Tibial artery (tissue), 4 donors: Measurements from ENCODE around the gene POLR2E.

Experiments
- DNase-seq, 2 donors: peaks; one replicate each; pipeline ENCODE4 v3.0.0-alpha.2; 2019
- H3K27ac ChIP-seq, 2 donors: fragments of 200-600 bp; sonication (generic) in 1 of 2; 1 replicate in 1 of 2; 2 replicates in 1 of 2; pipeline ENCODE4 v1.5.1; 2018 to 2019; ENCODE audit warnings: mild to moderate bottlenecking in 1 of 2
- H3K27me3 ChIP-seq, 2 donors: fragments of 200-600 bp; sonication (generic) in 1 of 2; one replicate each; pipeline versions ENCODE4 v1.5.1 to v1.6.0; 2016 to 2019
- H3K36me3 ChIP-seq, 3 donors: fragments of 200-600 bp; sonication (generic) in 2 of 3; one replicate each; pipeline ENCODE4 v1.5.1; 2016 to 2019; ENCODE audit warnings: mild to moderate bottlenecking in 2 of 3
- H3K4me1 ChIP-seq, 4 donors: fragments of 200-600 bp; sonication (generic) in 2 of 4; 1 replicate in 3 of 4; 2 replicates in 1 of 4; pipeline ENCODE4 v1.5.1; 2016 to 2019
- H3K4me3 ChIP-seq, 2 donors: fragments of 200-600 bp; sonication (generic) in 1 of 2; 1 replicate in 1 of 2; 2 replicates in 1 of 2; pipeline ENCODE4 v1.5.1; 2018 to 2019; ENCODE audit warnings: mild to moderate bottlenecking in 2 of 2
- H3K9me3 ChIP-seq, 3 donors: fragments of 200-600 bp; sonication (generic) in 1 of 3; one replicate each; pipeline ENCODE4 v1.5.1; 2016 to 2019
- CTCF ChIP-seq, 2 experiments: fragments of 200-600 bp in 1 of 2; fragments of 450-650 bp in 1 of 2; IDR thresholded peaks; one replicate each; pipeline ENCODE4 v1.5.1; 2017 to 2019; ENCODE audit warnings: antibody characterized with exemption in 2 of 2, mild to moderate bottlenecking in 1 of 2, moderate library complexity in 1 of 2
- intact Hi-C: fragments of 100-400 bp; cut with DNase I; formaldehyde crosslinking; loops from one replicate; pipeline ENCODE4 v1.15.0; 2023; ENCODE audit warnings: low total_unique reads

POLR2E gene

GRCh38 chr19:1104311-1105007 lies 9.3 kb upstream of the POLR2E start:
- peaks cover 30 to 46% (median 43%) of the 10 kb centered on the region in 3 donors for H3K36me3 ChIP-seq
- peak overlapping the region; percentile 99 to 100 for H3K27ac ChIP-seq
- TF ChIP-seq CTCF (IDR thresholded peaks at IDR 0.05): no peak
- DNase-seq: peak; percentile 70 to 91
- peak overlapping the region; percentile 95 to 98 for H3K4me3 ChIP-seq
- H3K4me1 ChIP-seq: peaks cover 7 to 70% (median 57%) of the 10 kb centered on the region in 4 donors
- H3K9me3 ChIP-seq: peaks cover 0 to 7% (median 0%) of the 10 kb centered on the region in 3 donors
- intact Hi-C loops: loop anchor here (5.0 to 10.0 kb wide), 2 partner anchors 82 to 180 kb away; partner anchors contain the start of genes ARID3A, RNU6-2 and TMEM259
- no peaks in the 10 kb centered on the region for H3K27me3 ChIP-seq

- intact Hi-C loops: loop anchor here (2.0 to 10.0 kb wide), 3 partner anchors 82 to 179 kb away; partner anchors contain the start of genes ARID3A, ATP5F1D, RNU6-2 and TMEM259
- Histone ChIP-seq H3K9me3 (peaks cover 0 to 7% (median 0%) of the 10 kb centered on the region in 3 donors), H3K36me3 (peaks cover 23 to 39% (median 37%) of the 10 kb centered on the region in 3 donors), H3K4me1 (peaks cover 7 to 77% (median 63%) of the 10 kb centered on the region in 4 donors), H3K27ac (peak within 1 kb of the TSS; percentile 99 to 100), H3K4me3 (peak within 1 kb of the TSS; percentile 95 to 98), H3K27me3 (no peaks in the 10 kb centered on the region)
- peak in 1 of 2 experiments; percentile 6 for TF ChIP-seq CTCF (IDR thresholded peaks at IDR 0.05)
- peak; percentile 99 to 100 for DNase-seq
Measured at GRCh38 chr19:1103708-1104310, 8.6 kb upstream of the POLR2E start, which contains the start of gene GPX4. GPX4 (plus strand) TSS chr19:1103994; CDS start chr19:1104044, 50 bp downstream.

GRCh38 chr19:1103132-1103707 lies 8.0 kb upstream of the POLR2E start:
- Histone ChIP-seq H3K27ac (peak overlapping the region; percentile 99 to 100), H3K9me3 (peaks cover 0 to 7% (median 0%) of the 10 kb centered on the region in 3 donors), H3K4me3 (peak overlapping the region; percentile 95 to 98), H3K27me3 (no peaks in the 10 kb centered on the region), H3K4me1 (peaks cover 7 to 81% (median 69%) of the 10 kb centered on the region in 4 donors), H3K36me3 (peaks cover 20 to 33% (median 31%) of the 10 kb centered on the region in 3 donors)
- no peak for TF ChIP-seq CTCF (IDR thresholded peaks at IDR 0.05)
- no peak for DNase-seq
- intact Hi-C loops: loop anchor here (2.0 to 10.0 kb wide), 3 partner anchors 81 to 178 kb away; partner anchors contain the start of genes ARID3A, ATP5F1D, RNU6-2 and TMEM259

- H3K4me1 ChIP-seq: peaks cover 7 to 82% (median 69%) of the 10 kb centered on the region in 4 donors
- H3K4me3 ChIP-seq: peak overlapping the region; percentile 95 to 98
- H3K36me3 ChIP-seq: peaks cover 20 to 27% (median 24%) of the 10 kb centered on the region in 3 donors
- H3K9me3 ChIP-seq: peaks cover 0 to 7% (median 0%) of the 10 kb centered on the region in 3 donors
- intact Hi-C loops: loop anchor here (2.0 to 10.0 kb wide), 3 partner anchors 80 to 178 kb away; partner anchors contain the start of genes ARID3A, ATP5F1D, RNU6-2 and TMEM259
- no peaks in the 10 kb centered on the region for H3K27me3 ChIP-seq
- DNase-seq: peak; percentile 85 to 91
- peak overlapping the region; percentile 99 to 100 for H3K27ac ChIP-seq
- no peak for TF ChIP-seq CTCF (IDR thresholded peaks at IDR 0.05)
Measured at GRCh38 chr19:1102407-1103131, 7.4 kb upstream of the POLR2E start.

GRCh38 chr19:1101337-1101698 lies 6.1 kb upstream of the POLR2E start:
- H3K9me3 ChIP-seq: peaks cover 0 to 7% (median 0%) of the 10 kb centered on the region in 3 donors
- no peak for TF ChIP-seq CTCF (IDR thresholded peaks at IDR 0.05)
- peak overlapping the region; percentile 17 to 33 for H3K4me3 ChIP-seq
- H3K27ac ChIP-seq: peak overlapping the region; percentile 99 to 100
- H3K4me1 ChIP-seq: peaks cover 7 to 70% (median 61%) of the 10 kb centered on the region in 4 donors
- intact Hi-C loops: loop anchor here (5.0 to 10.0 kb wide), 2 partner anchors 79 to 177 kb away; partner anchors contain the start of genes ARID3A, RNU6-2 and TMEM259
- peak; percentile 72 to 84 for DNase-seq
- no peaks in the 10 kb centered on the region for H3K27me3 ChIP-seq
- peaks cover 7 to 14% (median 12%) of the 10 kb centered on the region in 3 donors for H3K36me3 ChIP-seq
